NCI-H1092 treated with DMSO at 0.1 percent for 48 hours (cell line): ENCODE data around the gene CACNB2.
A peak's percentile ranks its signal among the peaks of the same experiment; 100 is the strongest.

Experiments
- DNase-seq: peaks from one replicate; lab custom pipeline; 2025; lab: John Stamatoyannopoulos, UW

The CACNB2 gene

DNA sequence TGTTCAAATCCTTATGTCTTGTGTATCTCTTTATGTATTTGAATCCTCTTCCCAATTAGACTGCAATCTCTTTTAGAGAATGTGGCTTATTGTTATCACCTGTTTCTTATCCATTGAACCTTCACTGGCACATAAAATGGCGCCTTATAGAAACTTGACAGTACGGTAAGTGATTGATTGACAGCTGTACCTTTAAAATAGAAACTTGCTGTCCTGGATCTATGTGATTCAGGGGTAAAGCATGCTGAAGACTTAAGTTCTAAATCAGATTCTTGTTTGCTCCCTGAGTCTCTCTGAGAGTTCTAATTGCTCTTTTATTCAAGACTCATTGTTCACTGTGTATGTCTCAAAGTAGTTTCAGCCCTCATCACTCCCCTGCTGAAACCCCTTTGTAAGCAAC is 91.3 kb downstream of the CACNB2 start:
- DNase-seq = no peak

DNA sequence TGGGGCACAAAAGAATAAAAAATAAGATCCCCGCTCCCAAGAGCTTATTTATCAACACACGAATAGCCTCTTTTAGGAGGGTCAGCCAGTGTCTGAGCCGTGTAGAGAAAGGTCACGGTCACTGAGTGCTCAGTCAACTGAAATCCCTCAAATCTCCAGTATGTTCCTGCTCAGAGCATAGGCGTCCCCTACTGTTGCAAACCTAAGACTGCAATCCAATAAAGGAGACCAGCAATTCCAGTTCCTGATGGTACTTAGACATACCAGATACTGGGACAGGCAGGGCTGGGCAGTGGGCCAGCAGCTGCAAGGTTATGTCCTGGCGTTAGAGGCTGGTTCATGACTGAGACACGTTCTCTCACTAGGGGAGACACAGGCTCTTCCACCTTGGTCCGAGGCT is 93.6 kb downstream of the CACNB2 start:
- DNase-seq = peak; percentile 2

DNA sequence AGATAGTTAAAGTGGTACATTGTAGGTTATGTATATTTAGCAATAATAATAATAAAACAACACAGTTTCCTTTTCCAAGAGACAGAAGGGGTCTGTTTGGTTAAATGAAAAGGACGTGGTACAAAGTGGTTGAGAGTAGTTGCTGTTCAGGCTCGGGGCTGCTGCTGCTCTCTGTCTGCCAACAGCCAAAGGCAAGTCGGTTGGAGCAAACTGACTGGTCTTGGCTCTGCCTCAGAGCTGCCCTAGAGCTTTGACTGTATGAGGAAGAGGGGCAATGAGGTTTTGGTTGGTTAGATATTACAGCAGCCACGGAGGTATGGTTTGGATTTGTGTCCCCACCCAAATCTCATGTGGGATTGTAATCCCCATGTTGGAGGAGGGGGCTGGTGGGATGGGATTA is 95.3 kb downstream of the CACNB2 start:
- no peak for DNase-seq

DNA sequence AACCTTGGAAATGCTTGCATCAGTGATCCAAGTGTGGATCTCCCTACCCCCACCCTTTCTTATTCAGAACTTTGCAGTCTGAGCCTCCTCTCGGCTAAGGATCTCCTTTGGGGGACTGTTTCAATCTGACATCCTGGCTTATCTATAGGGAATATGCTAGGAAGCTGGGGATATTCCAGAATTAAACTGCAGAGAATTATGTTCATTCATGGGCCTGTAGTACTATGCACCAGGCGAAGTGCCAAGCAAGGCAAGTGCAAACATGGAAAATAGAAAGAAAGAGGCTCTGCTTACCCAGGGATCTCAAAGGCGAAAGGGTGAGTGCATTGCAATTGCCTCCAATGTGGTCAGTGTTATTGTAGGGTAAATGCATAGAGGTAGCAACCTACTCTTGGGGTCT is 96.5 kb downstream of the CACNB2 start:
- peak; percentile 1 for DNase-seq

DNA sequence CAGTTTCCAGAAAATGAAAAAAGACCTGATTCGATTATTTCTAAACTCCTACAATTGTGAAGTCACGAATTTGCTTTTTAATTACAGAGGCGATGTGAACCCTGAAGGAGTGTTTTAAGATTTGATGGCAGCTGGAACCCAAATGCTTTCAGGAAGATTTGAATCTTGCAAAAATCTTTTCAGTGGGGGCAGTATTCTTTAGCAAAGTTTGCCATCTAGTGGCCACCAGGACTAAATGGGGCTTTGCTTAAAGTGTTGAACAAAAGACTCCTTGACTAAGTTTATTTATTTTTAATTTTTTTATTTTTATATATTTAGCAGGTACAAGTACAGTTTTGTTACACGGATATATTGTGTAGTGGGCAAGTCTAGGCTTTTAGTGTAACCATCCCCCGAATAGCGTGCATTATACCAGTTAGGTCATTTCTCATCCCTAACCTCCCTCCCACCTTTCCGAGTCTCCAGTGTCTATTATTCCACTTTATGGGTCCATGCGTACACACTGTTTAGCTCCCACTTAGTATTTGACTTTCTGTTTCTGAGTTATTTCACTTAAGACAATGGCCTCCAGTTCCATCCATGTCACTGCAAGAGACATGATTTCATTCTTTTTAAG is 98.8 kb downstream of the CACNB2 start:
- DNase-seq = no peak

DNA sequence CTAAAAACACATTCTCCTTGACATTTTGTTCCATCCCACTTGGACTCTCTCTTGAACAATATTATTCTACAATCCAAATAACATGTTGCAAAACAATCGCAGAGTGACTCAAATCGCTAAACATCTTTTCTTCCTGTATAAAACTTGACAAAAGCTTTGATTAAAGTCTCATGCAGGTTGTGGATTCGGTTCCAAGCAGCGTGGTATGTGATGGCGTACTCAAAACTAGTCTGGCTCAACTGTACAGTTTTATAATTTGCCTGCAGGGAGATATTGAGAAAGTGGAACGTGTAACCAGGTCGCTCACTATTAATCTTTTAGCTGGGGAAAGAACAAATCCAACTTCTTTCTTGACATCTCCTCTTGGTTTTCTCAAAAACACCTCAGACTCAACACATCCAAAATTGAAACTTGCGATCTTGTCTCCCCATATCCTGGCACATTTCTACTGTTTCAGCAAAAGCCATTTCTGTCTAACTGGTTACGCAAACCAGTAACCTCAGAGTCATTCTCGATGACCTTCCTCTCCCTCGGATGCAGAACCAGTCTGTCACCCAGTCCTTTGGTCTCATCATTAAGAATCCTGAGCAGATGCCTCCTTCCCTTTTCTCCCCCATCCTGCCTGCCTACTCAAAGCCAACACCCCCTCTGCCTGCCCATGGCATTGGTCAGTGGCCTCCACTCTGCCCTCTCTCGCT is 100.1 kb downstream of the CACNB2 start:
- no peak for DNase-seq

GRCh38 chr10:18246967-18247366 is 106.7 kb downstream of the CACNB2 start:
- DNase-seq = no peak

DNA sequence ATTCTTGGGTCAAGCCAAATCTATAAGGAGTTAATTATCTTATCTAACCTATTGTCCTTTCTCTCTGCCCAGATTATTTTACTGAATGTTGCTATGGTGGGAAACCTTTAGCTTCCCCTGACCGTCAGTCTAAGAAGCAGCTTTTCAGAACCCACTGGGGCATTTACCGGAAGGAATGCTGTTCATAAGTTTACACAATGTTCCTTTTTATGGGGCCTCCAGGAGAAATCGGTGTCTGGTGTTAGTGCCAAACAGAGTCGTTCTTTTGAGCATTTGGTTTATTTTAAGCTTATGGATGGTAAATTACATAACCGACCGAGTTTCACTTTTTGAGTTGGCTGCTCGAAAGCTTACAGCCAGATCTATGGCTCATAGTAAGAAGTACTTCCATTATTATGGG is 111.9 kb downstream of the CACNB2 start:
- DNase-seq = no peak

DNA sequence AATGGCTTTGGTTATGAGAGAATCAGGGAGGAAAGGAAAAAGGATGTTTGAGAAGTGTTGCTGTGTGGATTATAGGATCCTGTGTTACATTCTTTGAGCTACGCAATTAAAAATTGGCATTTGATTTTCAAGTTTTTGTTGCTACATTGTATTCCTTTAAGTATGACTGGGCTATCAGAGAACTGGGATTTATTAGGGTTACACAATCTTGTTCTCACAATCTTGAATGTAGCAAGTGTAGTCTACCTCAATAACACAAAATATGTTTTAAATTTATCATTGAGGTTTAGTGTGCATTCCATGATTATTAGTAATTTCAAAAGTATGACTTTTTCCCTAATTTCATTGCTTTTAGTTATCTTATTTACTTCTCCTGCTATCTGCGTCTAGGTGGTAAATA is 113.9 kb downstream of the CACNB2 start:
- no peak for DNase-seq

- no peak for DNase-seq
Measured at GRCh38 chr10:18254692-18255091, 114.5 kb downstream of the CACNB2 start.

- no peak for DNase-seq
Measured at GRCh38 chr10:18260310-18260922, 120.2 kb downstream of the CACNB2 start.

GRCh38 chr10:18261063-18261610 is 120.9 kb downstream of the CACNB2 start:
- DNase-seq = no peak

DNA sequence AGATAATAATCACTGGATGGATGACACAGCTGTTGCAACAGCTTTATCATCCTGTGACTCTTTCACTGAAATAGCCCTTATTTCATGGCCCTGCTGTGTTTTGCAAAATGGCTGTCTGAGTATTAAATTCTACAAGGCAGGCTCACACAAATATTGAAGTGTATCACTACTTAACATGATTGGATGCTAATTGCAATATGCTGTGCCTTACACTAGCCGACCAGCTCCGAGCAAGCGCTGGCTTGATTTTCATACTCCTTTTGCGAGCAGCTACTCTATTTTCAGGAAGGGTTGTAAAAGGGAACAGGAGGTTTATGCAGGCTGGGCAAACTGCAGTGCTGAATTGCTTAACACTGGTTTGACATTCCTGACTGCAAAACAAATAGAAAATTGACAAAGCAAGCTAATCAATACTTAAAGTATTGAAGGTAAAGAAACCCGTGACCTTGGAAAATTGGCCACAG is 121.6 kb downstream of the CACNB2 start:
- no peak for DNase-seq

DNA sequence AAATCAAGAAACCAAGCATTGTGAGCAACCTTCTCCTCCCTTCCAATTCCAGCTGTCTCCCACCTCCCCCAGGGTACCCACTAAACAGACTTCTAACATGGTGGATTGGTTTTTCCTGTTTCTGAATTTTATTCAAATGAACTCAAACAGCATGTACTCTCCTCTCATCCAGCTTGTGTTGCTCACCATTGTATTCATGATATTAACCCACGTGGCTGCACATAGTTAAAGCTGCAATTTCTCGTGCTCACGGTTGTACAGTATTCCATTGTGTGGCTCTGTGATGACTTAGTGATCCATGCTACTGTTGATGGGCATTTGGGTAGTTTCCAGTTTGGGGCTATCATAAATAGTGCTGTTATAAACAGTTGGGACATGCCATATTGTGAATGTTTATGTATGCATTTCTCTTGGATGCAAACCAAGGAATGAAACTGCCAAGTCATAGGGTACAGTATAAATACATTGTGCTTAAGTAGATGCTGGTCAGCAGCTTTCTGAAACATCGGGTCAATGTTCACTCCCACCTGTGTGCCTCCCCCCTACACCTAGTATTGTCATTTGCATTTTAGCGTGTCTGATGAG is 124.3 kb downstream of the CACNB2 start:
- no peak for DNase-seq

DNA sequence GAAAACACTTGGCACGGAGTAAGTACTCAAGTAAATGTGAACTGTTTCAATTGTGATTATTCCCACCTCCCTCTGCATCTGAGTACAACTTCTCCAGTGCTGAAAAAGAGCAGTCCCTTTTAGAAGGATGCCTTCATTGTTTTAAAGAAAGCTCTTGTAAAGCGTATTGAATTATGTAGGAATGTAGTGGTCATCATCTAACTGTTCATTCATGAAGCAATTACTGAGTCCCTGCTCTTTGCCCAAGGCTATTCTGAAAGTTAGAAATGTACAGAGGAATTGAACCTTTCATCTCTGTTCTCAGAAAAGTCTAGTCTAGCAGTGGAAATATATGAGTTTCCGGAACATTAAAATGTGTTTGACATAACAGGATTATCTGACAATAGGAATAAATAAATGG is 127.8 kb downstream of the CACNB2 start:
- no peak for DNase-seq

GRCh38 chr10:18271491-18271890 is 131.3 kb downstream of the CACNB2 start:
- no peak for DNase-seq

- no peak for DNase-seq
Measured at GRCh38 chr10:18273039-18273438, 132.8 kb downstream of the CACNB2 start.

DNA sequence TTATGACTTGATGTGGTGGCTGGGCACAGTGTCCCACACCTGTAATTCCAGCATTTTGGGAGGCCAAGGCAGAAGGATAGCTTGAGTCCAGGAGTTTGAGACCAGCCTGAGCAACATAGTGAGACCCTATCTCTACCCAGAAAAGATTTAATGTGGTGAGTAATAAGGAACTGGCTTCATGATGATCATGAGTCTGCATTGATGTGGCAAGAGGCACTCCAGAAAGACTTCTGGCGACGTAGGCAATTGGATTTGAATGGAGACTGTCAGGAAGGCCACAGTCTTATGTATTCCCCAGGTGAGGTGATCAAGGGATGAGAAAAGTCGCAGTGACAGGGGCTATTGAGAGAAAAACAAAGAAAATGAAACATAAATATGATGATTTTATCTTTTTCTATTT is 138.0 kb downstream of the CACNB2 start:
- DNase-seq = no peak

DNA sequence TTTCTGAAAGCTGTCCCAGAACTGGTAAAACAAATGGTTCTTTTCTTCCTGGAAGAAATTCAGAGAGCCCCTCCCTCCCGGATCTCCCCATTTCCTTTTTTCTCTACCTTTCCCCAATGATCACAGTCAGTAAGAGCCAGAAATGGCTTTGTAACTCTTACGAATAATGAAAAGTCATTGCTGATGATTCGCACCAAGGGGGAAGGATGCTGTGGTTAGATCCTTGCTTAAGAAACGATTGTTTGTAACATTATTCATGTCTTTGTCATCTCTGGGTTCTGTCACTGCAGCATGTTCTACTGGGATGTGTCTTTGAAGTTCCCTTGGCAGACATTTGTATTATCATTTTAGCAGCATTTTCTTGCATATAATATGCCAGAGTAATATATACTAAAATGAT is 138.9 kb downstream of the CACNB2 start:
- DNase-seq = no peak

- no peak for DNase-seq
Measured at GRCh38 chr10:18282094-18282493, 141.9 kb downstream of the CACNB2 start.

DNA sequence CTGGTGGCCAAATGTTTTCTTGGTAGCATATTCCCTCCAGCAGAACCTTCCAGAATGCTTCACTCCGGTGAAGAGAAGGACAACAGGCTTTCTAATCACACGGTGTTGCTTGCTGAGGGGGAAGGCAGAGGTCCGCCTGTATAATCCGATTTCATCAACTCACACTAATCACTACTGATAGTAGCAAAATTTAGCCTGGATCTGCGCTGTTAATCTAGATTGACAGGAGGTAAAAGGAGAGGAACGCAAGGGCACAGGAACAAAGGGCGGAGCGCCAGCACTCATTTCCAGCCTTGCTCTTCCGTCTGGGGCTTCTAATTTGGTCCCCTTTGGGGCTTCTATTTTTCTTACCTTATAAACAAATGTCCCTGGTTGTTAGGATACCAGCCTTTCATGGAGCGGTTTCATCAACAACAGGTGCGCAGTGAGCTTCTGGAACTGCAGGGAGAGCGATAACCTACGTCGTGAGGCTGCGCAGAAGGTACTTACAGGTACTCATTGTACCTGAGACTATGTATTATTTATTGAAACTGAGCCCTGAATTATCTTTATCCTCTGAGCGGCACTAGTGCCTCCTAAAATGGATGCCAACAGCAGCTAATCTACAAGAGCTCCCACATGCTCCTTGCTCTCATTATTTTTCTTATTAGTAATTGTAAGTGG is 150.6 kb downstream of the CACNB2 start:
- DNase-seq = no peak
